Transverse colon (tissue), 4 donors: ENCODE results near the gene HADH.

Source experiments
- POLR2AphosphoS5 ChIP-seq, 3 donors: sonication (generic); formaldehyde crosslinking; IDR thresholded peaks; one replicate each; pipeline ENCODE4 v1.6.1; 2016; ENCODE audit warnings: antibody characterized with exemption in 3 of 3
- TF ChIP-seq, protein P1 (sequence below), 5 experiments: fragments of 200-600 bp in 3 of 5; fragments of 450-650 bp in 2 of 5; sonication (generic) in 3 of 5; IDR thresholded peaks; 1 replicate in 2 of 5; 2 replicates in 3 of 5; pipeline ENCODE4 v1.5.1; 2016 to 2017; ENCODE audit warnings: antibody characterized with exemption in 5 of 5, inconsistent platforms in 3 of 5, mild to moderate bottlenecking in 2 of 5, moderate library complexity in 1 of 5

DNA sequence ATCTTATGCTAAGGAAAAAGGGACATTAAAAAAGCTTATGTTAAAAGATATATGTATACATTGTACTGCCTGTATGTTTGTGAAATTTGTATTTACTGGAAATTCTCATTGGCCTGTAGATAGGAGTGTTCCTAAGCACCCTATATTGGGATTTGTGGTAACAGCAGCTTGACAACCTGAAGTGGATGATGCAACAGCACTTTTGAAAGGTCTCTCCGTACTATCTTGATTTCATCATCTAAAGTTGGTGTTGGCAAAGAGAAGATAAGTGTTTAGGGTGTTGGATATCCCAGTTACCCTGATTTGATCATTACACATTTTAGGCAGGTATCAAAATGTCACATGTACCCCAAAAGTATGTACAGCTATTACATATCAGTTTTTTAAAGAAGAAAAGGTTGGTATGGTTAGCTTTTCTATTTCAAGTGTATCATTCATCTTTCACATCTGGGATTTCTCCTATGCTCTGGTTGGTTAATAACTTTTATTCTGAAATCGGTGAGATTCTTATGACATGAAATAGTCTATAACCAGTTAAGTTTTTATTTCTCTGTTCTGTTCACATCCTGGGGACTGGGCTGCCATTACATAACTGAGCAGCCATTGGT, 10.3 kb downstream of the HADH start:
- no peak for TF ChIP-seq POLR2AphosphoS5 (IDR thresholded peaks at IDR 0.05)
- TF ChIP-seq, protein P1, sequence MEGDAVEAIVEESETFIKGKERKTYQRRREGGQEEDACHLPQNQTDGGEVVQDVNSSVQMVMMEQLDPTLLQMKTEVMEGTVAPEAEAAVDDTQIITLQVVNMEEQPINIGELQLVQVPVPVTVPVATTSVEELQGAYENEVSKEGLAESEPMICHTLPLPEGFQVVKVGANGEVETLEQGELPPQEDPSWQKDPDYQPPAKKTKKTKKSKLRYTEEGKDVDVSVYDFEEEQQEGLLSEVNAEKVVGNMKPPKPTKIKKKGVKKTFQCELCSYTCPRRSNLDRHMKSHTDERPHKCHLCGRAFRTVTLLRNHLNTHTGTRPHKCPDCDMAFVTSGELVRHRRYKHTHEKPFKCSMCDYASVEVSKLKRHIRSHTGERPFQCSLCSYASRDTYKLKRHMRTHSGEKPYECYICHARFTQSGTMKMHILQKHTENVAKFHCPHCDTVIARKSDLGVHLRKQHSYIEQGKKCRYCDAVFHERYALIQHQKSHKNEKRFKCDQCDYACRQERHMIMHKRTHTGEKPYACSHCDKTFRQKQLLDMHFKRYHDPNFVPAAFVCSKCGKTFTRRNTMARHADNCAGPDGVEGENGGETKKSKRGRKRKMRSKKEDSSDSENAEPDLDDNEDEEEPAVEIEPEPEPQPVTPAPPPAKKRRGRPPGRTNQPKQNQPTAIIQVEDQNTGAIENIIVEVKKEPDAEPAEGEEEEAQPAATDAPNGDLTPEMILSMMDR (IDR thresholded peaks at IDR 0.05): no peak
